Epithelial cell of proximal tubule (primary cell): ENCODE results near the gene PNMT. TPM values are rescaled to one million over a fixed set of nuclear protein-coding genes. Genes with fewer than 3 reads are reported as not detected.

Source experiments
- DNase-seq: peaks from one replicate; pipeline ENCODE4 v3.0.0-alpha.2; 2011; ENCODE audit warnings: low read depth
- H3K4me3 ChIP-seq: 2 replicates; pipeline ENCODE4 v1.5.1; 2011; ENCODE audit warnings: low read depth, mild to moderate bottlenecking, low read length
- CTCF ChIP-seq: conservative IDR thresholded peaks from 2 replicates; pipeline ENCODE4 v1.5.1; 2012; ENCODE audit warnings: low read depth, mild to moderate bottlenecking, low read length
- total RNA-seq: library from RNA; depleted of rRNA; stranded (reverse); fragments of >200 nt; gene quantifications from 2 replicates; pipeline ENCODE4 v1.2.3, GENCODE V29; 2015

Gene PNMT
- total RNA-seq, 1 donor from 2014 or later, result not detected

- no peak for TF ChIP-seq CTCF
- DNase-seq, result no peak
- H3K4me3 ChIP-seq, result no peak overlapping the region
Measured at GRCh38 chr17:39658346-39658745, 9.9 kb upstream of the PNMT start.

- no peak for DNase-seq
- no peak for TF ChIP-seq CTCF
- H3K4me3 ChIP-seq, result no peak overlapping the region
Measured at GRCh38 chr17:39658760-39659159, 9.5 kb upstream of the PNMT start.

DNA sequence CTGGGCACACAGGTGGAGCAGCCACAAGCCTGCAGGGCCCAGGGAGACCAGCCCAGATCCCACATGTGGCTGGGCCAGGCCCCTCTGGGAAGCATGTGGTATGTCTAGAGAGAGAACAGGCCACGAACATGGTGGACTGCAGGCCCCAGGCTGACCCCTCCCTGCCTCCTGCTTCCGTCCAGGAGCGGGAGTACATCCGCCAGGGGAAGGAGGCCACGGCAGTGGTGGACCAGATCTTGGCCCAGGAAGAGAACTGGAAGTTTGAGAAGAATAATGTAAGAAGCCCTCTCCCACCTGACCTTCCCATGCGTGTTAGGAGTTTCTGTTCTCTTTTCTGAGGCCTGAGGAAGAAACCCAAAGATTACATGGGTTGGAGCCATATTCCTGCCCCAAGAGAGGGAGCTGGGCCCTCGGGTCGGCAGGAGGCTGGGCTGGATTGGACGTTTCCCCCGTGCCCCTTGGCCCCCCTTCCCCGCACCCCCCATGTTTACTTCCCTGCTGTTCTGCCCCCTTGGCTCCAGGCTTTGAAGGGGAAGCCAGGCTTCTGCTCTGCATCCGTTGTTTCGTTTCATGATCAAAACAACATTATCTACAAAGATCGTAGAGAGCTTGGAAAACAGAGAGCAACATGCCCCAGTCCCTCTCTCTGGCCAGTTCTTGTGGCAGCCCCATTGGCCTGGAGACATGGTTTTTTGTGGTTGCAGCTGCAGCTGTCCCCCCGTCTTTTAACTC, 8.8 kb upstream of the PNMT start:
- TF ChIP-seq CTCF, result no peak
- DNase-seq, result no peak
- no peak overlapping the region for H3K4me3 ChIP-seq

DNA sequence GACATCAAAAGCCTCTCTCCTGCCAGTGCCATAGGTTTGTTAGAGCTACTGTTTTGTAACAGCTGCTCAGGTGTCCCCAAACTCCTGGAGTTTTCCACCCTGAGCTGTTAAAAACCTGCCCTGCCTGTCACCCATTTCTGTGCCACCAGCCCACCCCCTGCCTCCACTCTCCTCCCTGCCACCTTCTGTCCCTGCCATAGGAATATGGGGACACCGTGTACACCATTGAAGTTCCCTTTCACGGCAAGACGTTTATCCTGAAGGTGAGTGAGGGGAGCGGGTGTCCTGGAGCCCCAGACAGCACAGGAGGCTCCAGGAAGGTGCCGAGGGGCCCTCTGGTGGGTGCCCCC, 8.3 kb upstream of the PNMT start:
- TF ChIP-seq CTCF, result no peak
- no peak for DNase-seq
- no peak overlapping the region for H3K4me3 ChIP-seq

DNA sequence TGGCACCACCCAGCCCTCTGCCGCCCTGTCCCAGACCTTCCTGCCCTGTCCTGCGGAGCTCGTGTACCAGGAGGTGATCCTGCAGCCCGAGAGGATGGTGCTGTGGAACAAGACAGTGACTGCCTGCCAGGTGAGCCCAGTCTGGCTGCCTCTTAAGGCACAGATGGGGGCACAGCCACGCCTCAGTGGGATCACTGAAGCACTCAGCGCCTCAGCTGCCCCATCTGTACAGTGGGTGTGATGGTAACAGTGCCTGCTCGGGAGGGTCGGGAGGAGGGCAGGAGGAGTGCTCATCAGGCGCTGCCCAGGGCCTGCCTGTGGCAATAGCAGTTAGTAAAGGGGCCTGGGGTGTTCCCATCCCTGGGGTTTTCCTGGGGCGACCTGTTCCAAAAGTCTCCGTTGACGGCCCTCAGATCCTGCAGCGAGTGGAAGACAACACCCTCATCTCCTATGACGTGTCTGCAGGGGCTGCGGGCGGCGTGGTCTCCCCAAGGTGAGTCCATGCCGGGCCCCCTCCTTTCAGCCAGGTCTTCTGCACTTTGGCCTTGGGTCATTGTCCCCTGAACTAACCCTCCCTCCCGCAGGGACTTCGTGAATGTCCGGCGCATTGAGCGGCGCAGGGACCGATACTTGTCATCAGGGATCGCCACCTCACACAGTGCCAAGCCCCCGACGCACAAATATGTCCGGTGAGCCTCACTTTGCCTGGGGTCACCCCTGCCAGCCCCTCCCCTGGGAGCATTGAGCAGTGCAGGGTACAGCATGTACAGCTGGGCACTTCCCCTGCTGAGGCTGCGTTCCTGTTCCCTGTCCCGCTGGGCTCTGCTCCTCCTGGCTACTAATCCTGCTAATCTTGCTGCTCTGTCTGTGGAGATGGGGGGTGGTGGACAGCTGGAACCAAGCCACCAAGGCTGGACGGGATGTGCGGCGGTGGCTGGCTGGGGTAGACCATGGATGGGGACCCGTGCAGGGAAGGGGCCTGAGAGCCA, 7.6 kb upstream of the PNMT start:
- H3K4me3 ChIP-seq, result no peak overlapping the region

More for the DNA sequence above, 7.6 kb upstream of the PNMT start:
- no peak for DNase-seq
- no peak for TF ChIP-seq CTCF
